OCI-LY1 (cell line): ENCODE data around the gene ZBTB48.

Source experiments
- EZH2 ChIP-seq: fragments of 200-600 bp; sonication (generic), shearing (Covaris generic); IDR thresholded peaks from 2 replicates; pipeline ENCODE4 v1.8.0; 2017; ENCODE audit warnings: borderline replicate concordance, mixed run types, mild to moderate bottlenecking, antibody characterized with exemption, low read length, moderate library complexity, mixed read lengths
- TF ChIP-seq, protein P1 (sequence below): fragments of 200-600 bp; sonication (generic), shearing (Covaris generic); IDR thresholded peaks from 2 replicates; pipeline ENCODE4 v1.5.1; 2017; ENCODE audit warnings: mild to moderate bottlenecking, antibody characterized with exemption, low read length, moderate library complexity, mixed read lengths

DNA sequence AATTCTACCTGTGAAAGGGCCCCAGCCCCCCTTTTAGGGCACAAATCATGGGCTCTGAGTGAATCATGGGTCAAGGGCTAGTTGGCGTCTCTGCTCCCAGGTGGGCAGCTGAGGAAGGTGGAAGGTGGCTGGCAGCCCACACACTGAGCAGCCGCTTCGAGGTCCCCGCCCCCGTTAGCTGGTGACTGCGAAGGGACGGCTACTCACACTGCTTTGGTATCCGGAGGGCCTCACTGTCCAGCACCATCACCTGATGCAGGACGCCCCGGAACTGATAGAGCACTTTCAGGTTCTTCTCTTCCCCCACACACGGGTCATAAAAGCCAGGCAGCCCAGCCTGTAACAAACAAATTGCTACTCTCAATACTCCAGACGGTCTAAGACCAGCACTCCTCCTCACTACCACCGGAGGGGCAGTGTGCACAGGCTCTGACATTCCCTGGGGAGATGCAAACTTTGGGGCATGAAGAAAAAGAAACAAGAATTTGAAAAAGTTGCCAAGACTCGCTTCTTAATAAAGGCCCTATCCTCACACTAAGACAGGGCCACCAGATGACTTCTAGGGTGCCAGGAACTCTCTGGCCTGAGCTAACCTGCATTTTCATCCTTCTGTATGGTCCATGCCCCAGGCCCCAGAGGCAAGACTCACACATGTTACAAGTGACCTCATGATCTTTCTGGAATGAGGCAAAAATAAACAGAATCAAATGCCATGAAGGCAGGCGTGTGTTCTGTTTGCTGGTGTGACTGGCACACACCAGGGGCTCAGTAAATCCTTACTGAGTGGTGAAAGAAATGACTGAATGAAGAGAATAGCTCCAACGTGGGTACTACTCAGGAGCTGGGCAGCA lies 56.3 kb downstream of the ZBTB48 start:
- TF ChIP-seq, protein P1, sequence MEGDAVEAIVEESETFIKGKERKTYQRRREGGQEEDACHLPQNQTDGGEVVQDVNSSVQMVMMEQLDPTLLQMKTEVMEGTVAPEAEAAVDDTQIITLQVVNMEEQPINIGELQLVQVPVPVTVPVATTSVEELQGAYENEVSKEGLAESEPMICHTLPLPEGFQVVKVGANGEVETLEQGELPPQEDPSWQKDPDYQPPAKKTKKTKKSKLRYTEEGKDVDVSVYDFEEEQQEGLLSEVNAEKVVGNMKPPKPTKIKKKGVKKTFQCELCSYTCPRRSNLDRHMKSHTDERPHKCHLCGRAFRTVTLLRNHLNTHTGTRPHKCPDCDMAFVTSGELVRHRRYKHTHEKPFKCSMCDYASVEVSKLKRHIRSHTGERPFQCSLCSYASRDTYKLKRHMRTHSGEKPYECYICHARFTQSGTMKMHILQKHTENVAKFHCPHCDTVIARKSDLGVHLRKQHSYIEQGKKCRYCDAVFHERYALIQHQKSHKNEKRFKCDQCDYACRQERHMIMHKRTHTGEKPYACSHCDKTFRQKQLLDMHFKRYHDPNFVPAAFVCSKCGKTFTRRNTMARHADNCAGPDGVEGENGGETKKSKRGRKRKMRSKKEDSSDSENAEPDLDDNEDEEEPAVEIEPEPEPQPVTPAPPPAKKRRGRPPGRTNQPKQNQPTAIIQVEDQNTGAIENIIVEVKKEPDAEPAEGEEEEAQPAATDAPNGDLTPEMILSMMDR = no peak
- no peak for TF ChIP-seq EZH2
